WTC11 (cell line): ENCODE results near the gene MAB21L3. TPM values are rescaled to one million over a fixed set of nuclear protein-coding genes. Genes with fewer than 3 reads are reported as not detected.

Source experiments
- ATAC-seq: fragments of 200-7000 bp; cut with Tn5 transposase; 2 replicates; pipeline ENCODE4 v1.10.0; 2021; ENCODE audit warnings: mild to moderate bottlenecking, moderate library complexity
- CTCF ChIA-PET: fragments of 300-600 bp; sonication (Branson Sonifier 250); formaldehyde crosslinking; loops from one replicate; lab custom pipeline; 2021; ENCODE audit warnings: antibody characterized with exemption; lab: Charles Lee
- POLR2A ChIA-PET: fragments of 350-600 bp; sonication (Branson Sonifier 250); formaldehyde crosslinking; loops from one replicate; lab custom pipeline; 2021; ENCODE audit warnings: antibody characterized with exemption; lab: Charles Lee
- DNase-seq: peaks from one replicate; pipeline ENCODE4 v3.0.0; 2021; ENCODE audit warnings: low spot score
- H3K27ac Mint-ChIP-seq: 2 replicates; pipeline ENCODE4 v1.8.0; 2021; ENCODE audit warnings: mixed read lengths
- H3K27me3 Mint-ChIP-seq: 2 replicates; pipeline ENCODE4 v1.8.0; 2021; ENCODE audit warnings: low read depth, mild to moderate bottlenecking, moderate library complexity, mixed read lengths
- H3K36me3 Mint-ChIP-seq: 2 replicates; pipeline ENCODE4 v1.8.0; 2021; ENCODE audit warnings: mixed read lengths
- H3K4me1 Mint-ChIP-seq: 2 replicates; pipeline ENCODE4 v1.8.0; 2022; ENCODE audit warnings: mixed read lengths
- H3K4me3 Mint-ChIP-seq: 2 replicates; pipeline ENCODE4 v1.8.0; 2021; ENCODE audit warnings: mild to moderate bottlenecking, moderate library complexity, mixed read lengths
- H3K9me3 Mint-ChIP-seq: 2 replicates; pipeline ENCODE4 v1.8.0; 2021; ENCODE audit warnings: mixed read lengths
- GABPB1 ChIP-seq: sonication (generic); formaldehyde crosslinking; IDR thresholded peaks from 2 replicates; pipeline ENCODE4 v1.8.1; 2023; ENCODE audit warnings: mild to moderate bottlenecking, missing genetic modification reagents
- GRHL2 ChIP-seq: fragments of 250-450 bp; sonication (Bioruptor Pico); IDR thresholded peaks from 2 replicates; pipeline ENCODE4 v1.8.0; 2022; ENCODE audit warnings: mild to moderate bottlenecking, moderate library complexity; ENCODE audit not compliant: insufficient replicate concordance, severe bottlenecking
- HMGA2 ChIP-seq: fragments of 250-450 bp; sonication (Bioruptor Pico); IDR thresholded peaks from 2 replicates; pipeline ENCODE4 v1.4.0; 2021; ENCODE audit warnings: mild to moderate bottlenecking, moderate library complexity
- IRF2 ChIP-seq: sonication (generic); formaldehyde crosslinking; IDR thresholded peaks from 2 replicates; pipeline ENCODE4 v1.8.0; 2022; ENCODE audit warnings: low read depth, missing genetic modification reagents, borderline replicate concordance
- JUN ChIP-seq: sonication (generic); formaldehyde crosslinking; IDR thresholded peaks from 2 replicates; pipeline ENCODE4 v1.8.0; 2023; ENCODE audit warnings: mild to moderate bottlenecking, missing genetic modification reagents
- NFATC4 ChIP-seq: fragments of 250-450 bp; sonication (Bioruptor Pico); IDR thresholded peaks from 2 replicates; pipeline ENCODE4 v1.9.0; 2021; ENCODE audit warnings: mild to moderate bottlenecking
- NFE2L1 ChIP-seq: sonication (generic); formaldehyde crosslinking; IDR thresholded peaks from 2 replicates; pipeline ENCODE4 v1.8.1; 2023; ENCODE audit warnings: missing genetic modification reagents
- RORB ChIP-seq: fragments of 250-450 bp; sonication (Bioruptor Pico); IDR thresholded peaks from 2 replicates; pipeline ENCODE4 v1.9.0; 2021; ENCODE audit warnings: mild to moderate bottlenecking
- TCF7 ChIP-seq: sonication (generic); formaldehyde crosslinking; IDR thresholded peaks from 2 replicates; pipeline ENCODE4 v1.8.0; 2022; ENCODE audit warnings: mild to moderate bottlenecking, low read depth, missing genetic modification reagents, moderate library complexity
- TEAD1 ChIP-seq: sonication (generic); formaldehyde crosslinking; IDR thresholded peaks from 2 replicates; pipeline ENCODE4 v1.8.0; 2022; ENCODE audit warnings: mild to moderate bottlenecking, missing genetic modification reagents
- TP53 ChIP-seq: sonication (generic); formaldehyde crosslinking; IDR thresholded peaks from 2 replicates; pipeline ENCODE4 v1.8.1; 2023; ENCODE audit warnings: mild to moderate bottlenecking, missing genetic modification reagents
- ZMAT4 ChIP-seq: fragments of 250-450 bp; sonication (Bioruptor Pico); IDR thresholded peaks from 2 replicates; pipeline ENCODE4 v1.9.0; 2021; ENCODE audit warnings: mild to moderate bottlenecking
- ZNF263 ChIP-seq: sonication (generic); formaldehyde crosslinking; IDR thresholded peaks from 2 replicates; pipeline ENCODE4 v1.8.1; 2022; ENCODE audit warnings: low read depth, mild to moderate bottlenecking, moderate library complexity, missing genetic modification reagents
- ZNF416 ChIP-seq: fragments of 250-450 bp; sonication (Bioruptor Pico); IDR thresholded peaks from 2 replicates; pipeline ENCODE4 v1.9.0; 2021; ENCODE audit warnings: mild to moderate bottlenecking, inconsistent platforms
- ZNF512 ChIP-seq: sonication (generic); formaldehyde crosslinking; IDR thresholded peaks from 2 replicates; pipeline ENCODE4 v1.8.1; 2022; ENCODE audit warnings: missing genetic modification reagents, borderline replicate concordance
- total RNA-seq: library from RNA; stranded (reverse); gene quantifications from 3 replicates; pipeline ENCODE4 v1.2.3, GENCODE V29; 2021
- TF ChIP-seq, protein P1 (sequence below): fragments of 250-450 bp; sonication (Bioruptor Pico); IDR thresholded peaks from 2 replicates; pipeline ENCODE4 v2.1.2; 2022; ENCODE audit warnings: mild to moderate bottlenecking, moderate library complexity
- TF ChIP-seq, protein P2 (sequence below): fragments of 250-450 bp; sonication (Bioruptor Pico); IDR thresholded peaks from 2 replicates; pipeline ENCODE4 v1.9.0; 2021; ENCODE audit warnings: mild to moderate bottlenecking
- TF ChIP-seq, protein P3 (sequence below): sonication (generic); formaldehyde crosslinking; IDR thresholded peaks from 2 replicates; pipeline ENCODE4 v1.8.0; 2023; ENCODE audit warnings: missing genetic modification reagents, mild to moderate bottlenecking, borderline replicate concordance

MAB21L3 gene
- total RNA-seq, 1 experiment from 2014 or later = not detected

DNA sequence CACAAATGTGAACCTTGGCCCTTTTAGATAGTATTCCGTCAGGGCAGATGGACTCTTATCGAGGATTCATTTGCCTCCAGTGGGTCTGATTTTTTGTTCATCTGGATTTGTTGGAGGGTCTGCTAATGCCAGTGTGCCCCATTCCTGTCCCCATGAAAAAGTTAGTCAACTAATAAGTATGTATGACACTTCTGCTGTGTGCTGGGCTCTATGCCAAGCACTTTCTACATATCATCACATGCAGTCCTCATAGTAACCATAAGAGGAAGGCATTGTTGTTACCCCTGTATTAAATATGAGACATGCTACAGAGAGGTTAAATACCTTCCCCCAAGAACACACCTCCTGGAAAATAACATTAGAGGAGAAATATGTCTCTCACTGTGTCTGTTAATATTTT lies 46.6 kb upstream of the MAB21L3 start:
- peaks cover 5% of the 10 kb centered on the region for H3K9me3 Mint-ChIP-seq
- TF ChIP-seq ZMAT4 (CRISPR knock-in tag) (no peak), GRHL2 (CRISPR knock-in tag) (no peak), JUN (no peak), HMGA2 (CRISPR knock-in tag) (no peak), ZNF512 (CRISPR knock-in tag) (no peak), TCF7 (CRISPR knock-in tag) (no peak), NFATC4 (no peak), TEAD1 (no peak), RORB (CRISPR knock-in tag) (no peak), IRF2 (CRISPR knock-in tag) (no peak), ZNF263 (CRISPR knock-in tag) (no peak), GABPB1 (CRISPR knock-in tag) (no peak), ZNF416 (CRISPR knock-in tag) (no peak), TP53 (CRISPR knock-in tag) (no peak), NFE2L1 (CRISPR knock-in tag) (no peak)
- TF ChIP-seq, protein P1, sequence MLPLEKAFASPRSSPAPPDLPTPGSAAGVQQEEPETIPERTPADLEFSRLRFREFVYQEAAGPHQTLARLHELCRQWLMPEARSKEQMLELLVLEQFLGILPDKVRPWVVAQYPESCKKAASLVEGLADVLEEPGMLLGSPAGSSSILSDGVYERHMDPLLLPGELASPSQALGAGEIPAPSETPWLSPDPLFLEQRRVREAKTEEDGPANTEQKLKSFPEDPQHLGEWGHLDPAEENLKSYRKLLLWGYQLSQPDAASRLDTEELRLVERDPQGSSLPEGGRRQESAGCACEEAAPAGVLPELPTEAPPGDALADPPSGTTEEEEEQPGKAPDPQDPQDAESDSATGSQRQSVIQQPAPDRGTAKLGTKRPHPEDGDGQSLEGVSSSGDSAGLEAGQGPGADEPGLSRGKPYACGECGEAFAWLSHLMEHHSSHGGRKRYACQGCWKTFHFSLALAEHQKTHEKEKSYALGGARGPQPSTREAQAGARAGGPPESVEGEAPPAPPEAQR (CRISPR knock-in tag) = no peak
- TF ChIP-seq, protein P2, sequence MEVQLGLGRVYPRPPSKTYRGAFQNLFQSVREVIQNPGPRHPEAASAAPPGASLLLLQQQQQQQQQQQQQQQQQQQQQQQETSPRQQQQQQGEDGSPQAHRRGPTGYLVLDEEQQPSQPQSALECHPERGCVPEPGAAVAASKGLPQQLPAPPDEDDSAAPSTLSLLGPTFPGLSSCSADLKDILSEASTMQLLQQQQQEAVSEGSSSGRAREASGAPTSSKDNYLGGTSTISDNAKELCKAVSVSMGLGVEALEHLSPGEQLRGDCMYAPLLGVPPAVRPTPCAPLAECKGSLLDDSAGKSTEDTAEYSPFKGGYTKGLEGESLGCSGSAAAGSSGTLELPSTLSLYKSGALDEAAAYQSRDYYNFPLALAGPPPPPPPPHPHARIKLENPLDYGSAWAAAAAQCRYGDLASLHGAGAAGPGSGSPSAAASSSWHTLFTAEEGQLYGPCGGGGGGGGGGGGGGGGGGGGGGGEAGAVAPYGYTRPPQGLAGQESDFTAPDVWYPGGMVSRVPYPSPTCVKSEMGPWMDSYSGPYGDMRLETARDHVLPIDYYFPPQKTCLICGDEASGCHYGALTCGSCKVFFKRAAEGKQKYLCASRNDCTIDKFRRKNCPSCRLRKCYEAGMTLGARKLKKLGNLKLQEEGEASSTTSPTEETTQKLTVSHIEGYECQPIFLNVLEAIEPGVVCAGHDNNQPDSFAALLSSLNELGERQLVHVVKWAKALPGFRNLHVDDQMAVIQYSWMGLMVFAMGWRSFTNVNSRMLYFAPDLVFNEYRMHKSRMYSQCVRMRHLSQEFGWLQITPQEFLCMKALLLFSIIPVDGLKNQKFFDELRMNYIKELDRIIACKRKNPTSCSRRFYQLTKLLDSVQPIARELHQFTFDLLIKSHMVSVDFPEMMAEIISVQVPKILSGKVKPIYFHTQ (CRISPR knock-in tag) = no peak
- TF ChIP-seq, protein P3, sequence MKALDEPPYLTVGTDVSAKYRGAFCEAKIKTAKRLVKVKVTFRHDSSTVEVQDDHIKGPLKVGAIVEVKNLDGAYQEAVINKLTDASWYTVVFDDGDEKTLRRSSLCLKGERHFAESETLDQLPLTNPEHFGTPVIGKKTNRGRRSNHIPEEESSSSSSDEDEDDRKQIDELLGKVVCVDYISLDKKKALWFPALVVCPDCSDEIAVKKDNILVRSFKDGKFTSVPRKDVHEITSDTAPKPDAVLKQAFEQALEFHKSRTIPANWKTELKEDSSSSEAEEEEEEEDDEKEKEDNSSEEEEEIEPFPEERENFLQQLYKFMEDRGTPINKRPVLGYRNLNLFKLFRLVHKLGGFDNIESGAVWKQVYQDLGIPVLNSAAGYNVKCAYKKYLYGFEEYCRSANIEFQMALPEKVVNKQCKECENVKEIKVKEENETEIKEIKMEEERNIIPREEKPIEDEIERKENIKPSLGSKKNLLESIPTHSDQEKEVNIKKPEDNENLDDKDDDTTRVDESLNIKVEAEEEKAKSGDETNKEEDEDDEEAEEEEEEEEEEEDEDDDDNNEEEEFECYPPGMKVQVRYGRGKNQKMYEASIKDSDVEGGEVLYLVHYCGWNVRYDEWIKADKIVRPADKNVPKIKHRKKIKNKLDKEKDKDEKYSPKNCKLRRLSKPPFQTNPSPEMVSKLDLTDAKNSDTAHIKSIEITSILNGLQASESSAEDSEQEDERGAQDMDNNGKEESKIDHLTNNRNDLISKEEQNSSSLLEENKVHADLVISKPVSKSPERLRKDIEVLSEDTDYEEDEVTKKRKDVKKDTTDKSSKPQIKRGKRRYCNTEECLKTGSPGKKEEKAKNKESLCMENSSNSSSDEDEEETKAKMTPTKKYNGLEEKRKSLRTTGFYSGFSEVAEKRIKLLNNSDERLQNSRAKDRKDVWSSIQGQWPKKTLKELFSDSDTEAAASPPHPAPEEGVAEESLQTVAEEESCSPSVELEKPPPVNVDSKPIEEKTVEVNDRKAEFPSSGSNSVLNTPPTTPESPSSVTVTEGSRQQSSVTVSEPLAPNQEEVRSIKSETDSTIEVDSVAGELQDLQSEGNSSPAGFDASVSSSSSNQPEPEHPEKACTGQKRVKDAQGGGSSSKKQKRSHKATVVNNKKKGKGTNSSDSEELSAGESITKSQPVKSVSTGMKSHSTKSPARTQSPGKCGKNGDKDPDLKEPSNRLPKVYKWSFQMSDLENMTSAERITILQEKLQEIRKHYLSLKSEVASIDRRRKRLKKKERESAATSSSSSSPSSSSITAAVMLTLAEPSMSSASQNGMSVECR (CRISPR knock-in tag) = no peak
- TF ChIP-seq, all 79 proteins: peak for 0
- ChIA-PET CTCF (no interaction called here), POLR2A (no interaction called here)
- no peak overlapping the region for H3K4me3 Mint-ChIP-seq
- H3K27me3 Mint-ChIP-seq = no peaks in the 10 kb centered on the region
- H3K4me1 Mint-ChIP-seq = no peaks in the 10 kb centered on the region
- ATAC-seq = no peak
- H3K36me3 Mint-ChIP-seq = peaks cover 12% of the 10 kb centered on the region
- DNase-seq = no peak
- no peak overlapping the region for H3K27ac Mint-ChIP-seq
